A549 (cell line): ENCODE measurements around the gene SLC37A1. TPM values are rescaled to one million over a fixed set of nuclear protein-coding genes. Genes with fewer than 3 reads are reported as not detected.

Experiments
- ATAC-seq, 2 experiments: fragments of 200-7000 bp in 1 of 2; fragments of >200 bp in 1 of 2; cut with Nextera tagmentation in 1 of 2; cut with Tn5 transposase in 1 of 2; 3 replicates each; pipeline versions ENCODE4 v1.8.0 to v1.9.1; 2018 to 2020; ENCODE audit warnings: mild to moderate bottlenecking in 1 of 2, moderate library complexity in 1 of 2
- CTCF ChIA-PET: fragments of 300-600 bp; sonication (Branson Sonifier 250); formaldehyde crosslinking; extraction: SDS; loops from one replicate; lab custom pipeline; 2021; ENCODE audit warnings: antibody characterized with exemption, inconsistent platforms; lab: Yijun Ruan, JAX
- POLR2A ChIA-PET: fragments of 350-600 bp; formaldehyde crosslinking; extraction: SDS; loops from one replicate; lab custom pipeline; 2021; ENCODE audit warnings: antibody characterized with exemption, inconsistent platforms; lab: Yijun Ruan, JAX
- DNase-seq, 2 experiments: peaks; one replicate each; pipeline versions ENCODE4 v3.0.0 to v3.0.0-alpha.2; 2011 to 2016; ENCODE audit warnings: low read depth in 1 of 2, low spot score in 1 of 2
- FAIRE-seq: peaks from 2 replicates; lab custom pipeline; 2011; peaks lifted over from hg19 to GRCh38; lab: Jason Lieb, UNC
- H3K27ac ChIP-seq, 2 experiments: fragments of >200 bp; sonication (Bioruptor Twin); formaldehyde crosslinking; 3 replicates each; pipeline ENCODE4 v1.5.1; 2016 to 2017
- H3K4me1 ChIP-seq: fragments of >200 bp; sonication (Bioruptor Twin); formaldehyde crosslinking; 3 replicates; pipeline ENCODE4 v1.6.1; 2016
- H3K4me2 ChIP-seq: fragments of >200 bp; sonication (Bioruptor Twin); formaldehyde crosslinking; 3 replicates; pipeline ENCODE4 v1.6.1; 2016
- H3K4me3 ChIP-seq: fragments of >200 bp; sonication (Bioruptor Twin); formaldehyde crosslinking; 3 replicates; pipeline ENCODE4 v1.5.1; 2016
- H3K9me3 ChIP-seq: fragments of >200 bp; sonication (Bioruptor Twin); formaldehyde crosslinking; 3 replicates; pipeline ENCODE4 v1.6.1; 2016
- ATOH8 ChIP-seq: fragments of 250-450 bp; sonication (Bioruptor Pico); IDR thresholded peaks from 2 replicates; pipeline ENCODE4 v1.5.0; 2020; ENCODE audit warnings: low read depth, mild to moderate bottlenecking, moderate library complexity
- BCL3 ChIP-seq: fragments of >200 bp; sonication (Bioruptor Twin); formaldehyde crosslinking; IDR thresholded peaks from 3 replicates; pipeline ENCODE4 v1.6.1; 2016
- BHLHE40 ChIP-seq: IDR thresholded peaks from 2 replicates; pipeline ENCODE4 v1.6.1; 2012; ENCODE audit warnings: low read depth, low read length, inconsistent platforms
- CEBPB ChIP-seq, 2 experiments: fragments of >200 bp in 1 of 2; sonication (Bioruptor Twin) in 1 of 2; formaldehyde crosslinking in 1 of 2; IDR thresholded peaks; 2 replicates each; pipeline ENCODE4 v1.6.1; 2012 to 2016
- CTCF ChIP-seq: fragments of >200 bp; sonication (Bioruptor Twin); formaldehyde crosslinking; IDR thresholded peaks from 3 replicates; pipeline ENCODE4 v1.5.1; 2016
- E2F6 ChIP-seq: IDR thresholded peaks from 2 replicates; pipeline ENCODE4 v1.6.1; 2012; ENCODE audit warnings: low read depth, borderline replicate concordance
- EHF ChIP-seq: fragments of 250-450 bp; sonication (Bioruptor Pico); IDR thresholded peaks from 2 replicates; pipeline ENCODE4 v1.5.0; 2020; ENCODE audit warnings: mild to moderate bottlenecking
- ELK1 ChIP-seq: fragments of 150-350 bp; IDR thresholded peaks from 2 replicates; pipeline ENCODE4 v1.6.1; 2014; ENCODE audit warnings: low read depth, mild to moderate bottlenecking, low read length
- EP300 ChIP-seq, 2 experiments: fragments of >200 bp; sonication (Bioruptor Twin); formaldehyde crosslinking; IDR thresholded peaks; 2 replicates in 1 of 2; 3 replicates in 1 of 2; pipeline ENCODE4 v1.6.1; 2016 to 2017
- HEYL ChIP-seq: fragments of 250-450 bp; sonication (Bioruptor Pico); IDR thresholded peaks from 2 replicates; pipeline ENCODE4 v1.8.0; 2021; ENCODE audit warnings: mild to moderate bottlenecking, moderate library complexity
- HMGXB4 ChIP-seq: fragments of 250-450 bp; sonication (Bioruptor Pico); IDR thresholded peaks from 2 replicates; pipeline ENCODE4 v1.5.0; 2021; ENCODE audit warnings: mild to moderate bottlenecking, moderate library complexity, borderline replicate concordance
- HOXA7 ChIP-seq: fragments of 250-450 bp; sonication (Bioruptor Pico); IDR thresholded peaks from 2 replicates; pipeline ENCODE4 v1.5.0; 2020; ENCODE audit warnings: mild to moderate bottlenecking, moderate library complexity
- HOXB5 ChIP-seq: fragments of 250-450 bp; sonication (Bioruptor Pico); IDR thresholded peaks from 2 replicates; pipeline ENCODE4 v1.5.0; 2020; ENCODE audit warnings: mild to moderate bottlenecking, moderate library complexity
- JUNB ChIP-seq: fragments of >200 bp; sonication (Bioruptor Twin); formaldehyde crosslinking; IDR thresholded peaks from 2 replicates; pipeline ENCODE4 v1.6.1; 2016
- MAFK ChIP-seq: fragments of 450-650 bp; IDR thresholded peaks from 2 replicates; pipeline ENCODE4 v1.6.1; 2014; ENCODE audit not compliant: partially characterized antibody
- MAZ ChIP-seq: fragments of 150-350 bp; IDR thresholded peaks from 2 replicates; pipeline ENCODE4 v1.6.1; 2014; ENCODE audit warnings: antibody characterized with exemption, low read depth, low read length, borderline replicate concordance
- MYC ChIP-seq: IDR thresholded peaks from 2 replicates; pipeline ENCODE4 v1.6.1; 2012; ENCODE audit warnings: mild to moderate bottlenecking, inconsistent platforms, low read length, improper control_type of control experiment, borderline replicate concordance
- RARB ChIP-seq: fragments of 250-450 bp; sonication (Bioruptor Pico); IDR thresholded peaks from 2 replicates; pipeline ENCODE4 v1.8.0; 2021; ENCODE audit warnings: mild to moderate bottlenecking, moderate library complexity
- REST ChIP-seq: fragments of 200-600 bp; sonication (generic); IDR thresholded peaks from 2 replicates; pipeline ENCODE4 v1.6.1; 2016; ENCODE audit warnings: antibody characterized with exemption, mild to moderate bottlenecking, moderate library complexity
- RFX5 ChIP-seq: fragments of 450-650 bp; IDR thresholded peaks from 2 replicates; pipeline ENCODE4 v1.7.1; 2014; ENCODE audit warnings: antibody characterized with exemption, mild to moderate bottlenecking, moderate library complexity
- RNF2 ChIP-seq: fragments of 200-600 bp; sonication (generic); IDR thresholded peaks from 2 replicates; pipeline ENCODE4 v1.6.1; 2016; ENCODE audit warnings: low read depth, mild to moderate bottlenecking, antibody characterized with exemption, moderate library complexity, borderline replicate concordance
- SMC3 ChIP-seq: fragments of >200 bp; sonication (Bioruptor Twin); formaldehyde crosslinking; IDR thresholded peaks from 3 replicates; pipeline ENCODE4 v1.6.1; 2018; ENCODE audit warnings: inconsistent platforms
- TFCP2L1 ChIP-seq: fragments of 250-450 bp; sonication (Bioruptor Pico); IDR thresholded peaks from 2 replicates; pipeline ENCODE4 v1.5.0; 2021; ENCODE audit warnings: mild to moderate bottlenecking
- TP53 ChIP-seq: fragments of 250-450 bp; sonication (Bioruptor Pico); IDR thresholded peaks from 2 replicates; pipeline ENCODE4 v1.5.0; 2021; ENCODE audit warnings: mild to moderate bottlenecking, moderate library complexity
- ZSCAN20 ChIP-seq: fragments of 250-450 bp; sonication (Bioruptor Pico); IDR thresholded peaks from 2 replicates; pipeline ENCODE4 v1.8.0; 2022; ENCODE audit warnings: mild to moderate bottlenecking, moderate library complexity
- whole genome bisulfite sequencing: methylation state at CpG from one replicate; pipeline ENCODE4 v1.1.6; 2017; ENCODE audit errors: missing lambda C conversion rate; 5-methylcytosine and 5-hydroxymethylcytosine counted together
- polyA plus RNA-seq, 4 experiments: library from polyadenylated mRNA; depleted of rRNA in 3 of 4; stranded (reverse); fragments of >200 nt; fragmentation: RNase III in 1 of 4; extraction: RNeasy Plus Mini Kit Qiagen cat#74134 plus additional on column Dnase treatment in 1 of 4; gene quantifications; 2 replicates in 3 of 4; 3 replicates in 1 of 4; pipeline ENCODE4 v1.2.3, GENCODE V29; 2011 to 2017

Gene SLC37A1
- polyA plus RNA-seq, 2 of the 4 experiments (the other 2 are of a cell fraction) = 1.9 to 2.1 TPM

- DNase-seq (no peak), FAIRE-seq (no peak), ATAC-seq (no peak)
- TF ChIP-seq TFCP2L1 (CRISPR knock-in tag) (no peak), RFX5 (no peak), RNF2 (no peak), BCL3 (no peak), REST (no peak), HEYL (CRISPR knock-in tag) (no peak), EHF (CRISPR knock-in tag) (no peak), ZSCAN20 (CRISPR knock-in tag) (no peak), EP300 (IDR thresholded peaks at IDR 0.05) (no peak), SMC3 (no peak), CEBPB (IDR thresholded peaks at IDR 0.05) (no peak), BHLHE40 (no peak), ATOH8 (no peak), HOXB5 (CRISPR knock-in tag) (no peak), HOXA7 (CRISPR knock-in tag) (no peak), ELK1 (no peak), HMGXB4 (no peak), JUNB (no peak)
- peaks cover 3% of the 10 kb centered on the region; the same call in 1 of the 3 replicates for H3K4me1 ChIP-seq
- 97% methylated on average over 5 of the region's 5 CpGs for WGBS
- POLR2A ChIA-PET = no interaction called here
- H3K27ac ChIP-seq = no peak overlapping the region; a peak in 1 of 6 replicates
- CTCF ChIA-PET = no interaction called here
- H3K9me3 ChIP-seq = no peaks in the 10 kb centered on the region
- peak overlapping the region; percentile 65 for H3K4me2 ChIP-seq
- H3K4me3 ChIP-seq = no peak overlapping the region
Observed at GRCh38 chr21:42495027-42495426, 18.6 kb upstream of the SLC37A1 start.

GRCh38 chr21:42495765-42496119 is 17.9 kb upstream of the SLC37A1 start:
- no peaks in the 10 kb centered on the region for H3K9me3 ChIP-seq
- H3K4me1 ChIP-seq = peaks cover 3% of the 10 kb centered on the region; the same call in 1 of the 3 replicates
- ATAC-seq (no peak; a peak in 1 of 6 replicates), FAIRE-seq (no peak), DNase-seq (peak in 1 of 2 experiments; percentile 20)
- POLR2A ChIA-PET = no interaction called here
- 2% methylated on average over 18 of the region's 18 CpGs for WGBS
- CTCF ChIA-PET = interaction anchor here (1.1 kb wide), 1 partner anchor 13 kb away, joined by 3 read pairs; no protein-coding TSS in a partner anchor
- H3K4me3 ChIP-seq = peak overlapping the region; percentile 68
- peak overlapping the region; percentile 65 for H3K4me2 ChIP-seq
- H3K27ac ChIP-seq = peak overlapping the region; percentile 46 to 62; a peak in 4 of 6 replicates
- no peak for TF ChIP-seq HOXB5 (CRISPR knock-in tag)
- TF ChIP-seq TP53 = no peak
- TF ChIP-seq ZSCAN20 (CRISPR knock-in tag) = no peak
- TF ChIP-seq EHF (CRISPR knock-in tag) = no peak
- TF ChIP-seq HOXA7 (CRISPR knock-in tag) = no peak
- no peak for TF ChIP-seq MYC
- TF ChIP-seq EP300 (IDR thresholded peaks at IDR 0.05) = no peak
- TF ChIP-seq E2F6 = no peak
- no peak for TF ChIP-seq RARB
- no peak for TF ChIP-seq MAZ
- no peak for TF ChIP-seq MAFK
- no peak for TF ChIP-seq CTCF
